Pons (tissue), 1 donor: ENCODE measurements around the gene SMC3.
"Not testable (repeated sequence)": the region's sequence is repeated elsewhere in the genome, so short reads cannot be mapped to it uniquely, and the experiment has no call there.

Experiments
- DNase-seq: peaks from one replicate; pipeline ENCODE4 v3.0.0-alpha.2; 2016; ENCODE audit warnings: low spot score

The SMC3 gene

GRCh38 chr10:110584006-110584405 lies 16.5 kb downstream of the SMC3 start:
- no peak for DNase-seq

- no peak for DNase-seq
Observed at GRCh38 chr10:110591760-110592159, 24.3 kb downstream of the SMC3 start.

DNA sequence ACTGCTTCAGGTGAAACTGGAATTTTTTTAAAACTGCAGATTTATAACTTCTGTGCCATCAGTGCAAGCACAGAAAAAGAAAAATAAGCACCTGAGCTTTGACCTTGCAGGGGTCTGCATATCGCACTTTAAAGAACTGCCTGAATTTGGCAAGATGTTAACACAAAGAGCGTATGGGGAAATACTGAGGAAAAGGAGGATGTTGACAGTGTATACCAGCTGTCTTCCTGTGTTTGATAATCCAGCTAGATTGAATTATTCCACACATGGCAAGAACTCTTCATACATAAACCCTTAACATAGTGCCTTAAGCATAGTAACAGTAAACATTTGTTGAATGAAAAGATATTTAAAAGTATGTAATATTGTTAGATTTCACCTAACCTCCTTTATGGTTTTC lies 30.0 kb downstream of the SMC3 start:
- DNase-seq: no peak

GRCh38 chr10:110600487-110601101 lies 33.1 kb downstream of the SMC3 start:
- DNase-seq: peak; percentile 73

DNA sequence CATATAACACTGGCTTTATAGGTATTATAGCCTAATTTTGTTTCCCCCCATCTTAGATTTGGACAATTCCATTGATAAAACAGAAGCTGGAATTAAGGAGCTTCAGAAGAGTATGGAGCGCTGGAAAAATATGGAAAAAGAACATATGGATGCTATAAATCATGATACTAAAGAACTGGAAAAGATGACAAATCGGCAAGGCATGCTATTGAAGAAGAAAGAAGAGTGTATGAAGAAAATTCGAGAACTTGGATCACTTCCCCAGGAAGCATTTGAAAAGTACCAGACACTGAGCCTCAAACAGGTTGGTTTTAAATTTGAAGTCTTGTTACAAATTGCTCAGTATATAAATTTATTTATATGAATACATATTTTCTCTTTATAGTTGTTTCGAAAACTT lies 34.1 kb downstream of the SMC3 start:
- DNase-seq: no peak

DNA sequence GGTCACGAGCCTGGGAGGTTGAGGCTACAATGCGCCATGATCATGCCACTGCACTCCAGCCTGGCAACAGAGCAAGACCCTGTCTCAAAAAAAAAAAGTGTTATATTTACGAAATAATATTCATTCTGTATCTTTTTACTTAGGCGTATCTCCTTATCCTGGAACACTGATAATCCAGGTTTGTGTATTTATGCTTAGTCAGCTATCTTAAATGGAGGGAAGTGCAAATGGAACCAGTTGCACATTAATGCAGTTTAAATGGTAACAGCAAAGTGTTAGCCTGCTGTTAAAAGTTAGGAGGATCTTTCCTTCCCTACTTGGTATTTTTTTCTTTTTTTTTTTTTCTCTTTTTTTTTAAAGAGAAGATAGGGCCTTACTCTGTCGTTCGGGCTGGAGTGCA lies 40.6 kb downstream of the SMC3 start:
- DNase-seq: no peak

DNA sequence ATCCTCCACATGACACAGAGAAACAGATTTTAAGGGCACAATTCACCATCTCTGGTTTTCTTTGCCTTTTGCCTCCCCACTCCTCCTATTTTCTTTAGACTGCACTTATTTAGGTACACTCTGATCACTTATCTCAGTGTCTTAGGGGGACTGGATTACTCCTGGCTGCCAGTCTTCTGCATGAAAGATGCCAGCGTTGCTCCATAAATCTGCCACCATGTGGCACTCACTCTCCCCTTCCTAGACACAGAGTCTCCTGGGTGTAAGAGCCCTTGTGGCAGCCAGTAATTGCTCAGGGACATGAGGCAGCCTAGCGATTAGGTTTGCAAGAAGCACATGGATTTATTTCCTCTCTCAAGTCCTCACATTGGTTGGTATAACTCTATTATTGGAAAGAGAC lies 42.1 kb downstream of the SMC3 start:
- DNase-seq: no peak

- DNase-seq: peak; percentile 51
Observed at GRCh38 chr10:110610308-110610774, 42.8 kb downstream of the SMC3 start.

DNA sequence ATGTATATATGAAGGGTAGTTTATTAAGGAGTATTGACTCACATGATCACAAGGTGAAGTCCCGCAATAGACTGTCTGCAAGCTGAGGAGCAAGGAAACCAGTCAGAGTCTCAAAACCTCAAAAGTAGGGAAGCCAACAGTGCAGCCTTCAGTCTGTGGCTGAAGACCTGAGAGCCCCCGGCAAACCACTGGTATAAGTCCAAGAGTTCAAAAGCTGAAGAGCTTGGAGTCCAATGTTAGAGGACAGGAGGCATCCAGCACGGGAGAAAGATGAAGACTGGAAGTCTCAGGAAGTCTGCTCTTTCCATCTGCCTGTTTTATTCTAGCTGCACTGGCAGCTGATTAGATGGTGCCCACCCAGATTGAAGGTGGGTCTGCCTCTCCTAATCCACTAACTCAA lies 43.3 kb downstream of the SMC3 start:
- DNase-seq: not testable (repeated sequence)

GRCh38 chr10:110612087-110612486 lies 44.6 kb downstream of the SMC3 start:
- no peak for DNase-seq

DNA sequence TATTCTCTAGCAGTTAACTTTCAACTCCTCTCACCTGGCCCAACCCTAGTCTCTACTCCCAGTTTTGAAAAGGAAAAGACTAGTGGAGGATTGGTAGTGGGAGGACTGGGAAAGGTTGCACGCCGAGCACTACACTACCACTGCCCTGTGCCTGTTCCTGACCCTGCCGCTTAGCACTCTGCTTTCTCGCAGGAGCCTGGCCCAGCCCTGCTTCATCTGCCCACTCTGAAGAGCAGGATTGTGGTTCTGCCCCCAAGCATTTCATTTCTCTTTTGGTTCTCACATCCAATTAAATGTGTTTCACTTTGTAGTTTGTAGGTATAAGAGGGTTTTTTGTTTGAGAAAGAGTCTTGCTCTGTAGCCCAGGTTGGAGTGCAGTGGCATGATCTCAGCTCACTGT lies 45.1 kb downstream of the SMC3 start:
- DNase-seq: no peak

DNA sequence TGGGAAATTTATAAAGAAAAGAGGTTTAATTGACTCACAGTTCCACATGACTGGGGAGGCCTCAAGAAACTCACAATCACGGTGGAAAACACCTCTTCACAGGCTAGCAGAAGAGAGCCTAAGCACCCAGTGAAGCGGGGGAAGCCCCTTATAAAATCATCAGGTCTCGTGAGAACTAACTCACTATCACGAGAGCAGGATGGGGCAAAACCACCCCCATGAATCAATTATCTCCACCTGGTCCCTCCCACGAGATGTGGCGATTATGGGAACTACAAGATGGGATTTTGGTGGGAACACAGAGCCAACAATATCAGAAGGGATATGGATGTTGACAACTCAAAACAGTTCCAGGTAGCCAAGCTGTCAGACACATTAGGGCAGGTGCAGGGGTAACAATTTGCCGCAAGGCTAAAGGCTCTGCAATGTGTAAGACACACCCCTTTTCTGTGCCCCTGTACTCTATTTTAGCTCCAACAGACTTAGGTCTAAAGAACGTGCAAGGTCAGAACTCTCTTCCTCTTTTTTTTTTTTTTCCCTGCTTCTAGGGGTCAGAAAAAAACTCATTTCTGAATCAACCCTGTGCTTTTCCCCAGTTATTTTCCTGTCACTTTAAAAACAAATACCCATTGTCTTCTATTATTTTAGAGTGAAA lies 46.0 kb downstream of the SMC3 start:
- no peak for DNase-seq

DNA sequence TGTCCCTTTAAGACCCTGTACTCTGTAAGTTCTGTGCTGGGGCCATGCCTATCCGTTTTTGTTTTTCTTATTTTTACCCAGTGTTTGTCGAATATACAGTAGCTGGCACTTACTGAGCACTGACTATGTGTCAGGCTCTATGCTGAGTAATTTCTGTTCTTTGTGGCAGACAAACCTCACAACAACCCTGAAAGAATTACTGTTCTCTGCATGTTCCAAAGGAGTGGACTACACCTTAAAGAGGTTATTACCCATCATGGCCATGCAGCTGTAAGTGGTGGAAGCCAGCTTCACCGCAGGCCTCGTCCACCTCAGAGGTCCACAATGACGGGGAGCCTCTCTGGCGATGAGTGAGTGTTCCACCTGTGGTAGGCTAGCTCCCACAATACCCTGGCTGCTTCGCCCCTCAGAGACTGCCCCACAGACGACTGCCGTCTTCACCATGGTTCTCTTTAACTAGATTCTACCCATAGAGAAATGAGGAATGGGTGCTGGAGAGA lies 46.6 kb downstream of the SMC3 start:
- no peak for DNase-seq

DNA sequence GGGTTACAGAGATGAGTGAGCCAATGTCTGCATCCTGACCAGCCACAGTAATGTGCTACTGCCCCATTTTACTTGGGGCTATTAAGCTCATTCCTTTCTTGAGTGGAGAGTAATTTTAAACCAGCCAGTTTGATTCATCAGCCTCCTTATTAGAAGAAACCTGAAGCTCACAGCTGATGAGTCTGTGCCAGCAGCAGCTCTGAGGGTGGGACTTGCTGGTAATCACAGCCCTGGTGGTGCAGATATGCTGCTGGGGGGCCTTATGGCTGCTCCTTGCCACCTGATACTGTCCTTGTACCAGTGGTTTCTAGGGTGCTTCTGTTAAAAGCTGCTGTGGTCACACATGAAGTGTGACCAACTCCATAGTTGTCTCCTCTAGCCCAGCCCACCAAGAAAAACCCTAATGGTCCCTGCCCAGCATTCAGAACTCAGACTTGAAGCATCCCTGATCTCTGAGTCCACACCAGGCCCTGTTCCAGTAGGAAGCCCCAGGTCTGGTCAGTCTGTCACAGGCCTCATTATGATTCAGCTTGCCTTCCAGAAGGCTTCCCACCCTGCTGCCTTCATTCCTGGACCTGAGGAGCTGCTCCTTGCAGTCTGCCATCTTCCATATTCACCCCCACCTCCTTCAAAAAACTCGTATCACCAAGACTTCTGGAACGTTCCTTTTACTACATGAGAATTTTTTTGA lies 47.7 kb downstream of the SMC3 start:
- DNase-seq: no peak

- no peak for DNase-seq
Observed at GRCh38 chr10:110616493-110617033, 49.1 kb downstream of the SMC3 start.

DNA sequence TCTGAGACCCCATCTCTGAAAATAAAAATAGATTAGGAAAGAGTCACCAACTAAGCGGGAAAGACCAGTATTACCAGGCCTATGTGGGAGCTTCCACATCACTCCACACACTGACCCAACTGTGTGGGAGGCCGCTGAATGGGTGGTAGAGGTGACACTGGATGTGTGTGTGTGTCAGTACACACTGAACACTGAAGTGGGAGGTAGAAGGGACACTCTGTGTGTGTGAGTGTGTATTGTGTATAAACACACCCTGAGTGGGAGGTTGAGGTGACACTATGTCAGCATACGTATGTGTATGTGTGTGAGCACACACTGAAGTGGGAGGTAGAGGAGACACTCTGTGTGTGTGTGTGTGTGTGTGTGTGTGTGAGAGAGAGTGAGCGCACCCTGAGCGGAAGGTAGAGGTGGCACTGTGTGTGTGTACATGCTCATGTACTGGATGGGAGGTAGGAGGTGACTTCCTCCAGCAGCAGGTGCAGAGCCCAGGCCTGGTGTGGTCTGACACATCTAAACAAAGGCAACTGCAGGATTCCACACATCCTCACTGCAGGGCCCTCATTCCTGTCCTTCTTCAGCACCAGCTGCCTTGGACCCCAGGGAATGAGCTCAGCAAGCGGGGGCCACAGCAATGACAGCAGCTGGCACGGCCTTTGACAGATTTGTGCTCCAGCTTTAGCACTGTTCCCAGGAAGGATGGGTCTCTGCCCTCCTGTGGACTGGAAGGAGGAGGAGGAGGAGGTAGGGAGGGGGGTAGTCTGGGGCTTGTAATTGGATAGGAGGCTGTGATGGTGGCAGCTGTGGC lies 50.1 kb downstream of the SMC3 start:
- DNase-seq: no peak

DNA sequence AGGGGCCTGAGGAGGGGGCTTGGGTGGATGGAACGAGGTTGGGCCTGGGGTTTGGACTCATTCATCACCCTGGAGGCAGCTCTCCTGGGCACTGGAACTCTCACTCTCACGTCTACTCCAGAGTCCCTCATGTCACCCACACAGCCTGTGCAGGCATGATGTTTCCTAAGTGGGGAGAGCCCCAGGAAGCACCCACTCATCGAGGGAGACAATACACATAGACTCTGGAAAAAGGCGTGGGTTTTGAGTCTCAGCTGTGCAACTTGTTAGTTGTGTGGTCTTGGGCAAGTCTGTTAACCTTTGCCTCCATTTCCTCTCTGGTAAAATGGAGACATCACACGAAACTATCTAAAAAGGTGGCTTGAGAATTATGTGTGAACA lies 50.7 kb downstream of the SMC3 start:
- DNase-seq: no peak

- DNase-seq: no peak
Observed at GRCh38 chr10:110619514-110620397, 52.3 kb downstream of the SMC3 start.

DNA sequence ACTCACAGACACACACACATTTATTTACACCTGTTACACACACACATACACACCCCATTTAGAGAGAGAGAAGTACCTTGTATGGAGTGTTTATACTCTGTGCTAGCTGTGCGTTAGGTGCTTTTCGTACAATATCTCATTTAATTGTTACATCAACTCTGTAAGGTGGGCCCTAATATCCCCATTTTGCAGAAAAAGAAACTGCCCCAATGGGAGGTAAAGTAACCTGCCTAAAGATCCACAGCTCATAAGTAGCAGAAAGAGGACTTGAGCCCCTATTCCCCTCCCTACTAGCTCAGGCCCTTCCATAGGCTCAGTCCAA lies 52.9 kb downstream of the SMC3 start:
- DNase-seq: no peak

DNA sequence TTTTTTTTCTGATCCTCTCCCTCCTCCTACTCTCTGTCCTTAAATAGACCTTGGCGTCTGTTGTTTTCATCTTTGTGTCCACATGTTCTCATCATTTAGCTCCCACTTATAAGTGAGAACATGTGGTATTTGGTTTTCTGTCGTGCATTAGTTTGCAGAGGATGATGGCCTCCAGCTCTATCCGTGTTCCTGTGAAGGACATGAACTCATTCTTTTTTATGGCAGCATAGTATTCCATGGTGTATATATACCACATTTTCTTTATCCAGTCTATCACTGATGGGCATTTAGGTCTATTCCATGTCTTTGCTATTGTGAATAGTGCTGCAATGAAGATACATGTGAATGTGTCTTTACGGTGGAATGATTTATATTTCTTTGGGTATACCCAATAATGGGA lies 55.8 kb downstream of the SMC3 start:
- DNase-seq: not testable (repeated sequence)

DNA sequence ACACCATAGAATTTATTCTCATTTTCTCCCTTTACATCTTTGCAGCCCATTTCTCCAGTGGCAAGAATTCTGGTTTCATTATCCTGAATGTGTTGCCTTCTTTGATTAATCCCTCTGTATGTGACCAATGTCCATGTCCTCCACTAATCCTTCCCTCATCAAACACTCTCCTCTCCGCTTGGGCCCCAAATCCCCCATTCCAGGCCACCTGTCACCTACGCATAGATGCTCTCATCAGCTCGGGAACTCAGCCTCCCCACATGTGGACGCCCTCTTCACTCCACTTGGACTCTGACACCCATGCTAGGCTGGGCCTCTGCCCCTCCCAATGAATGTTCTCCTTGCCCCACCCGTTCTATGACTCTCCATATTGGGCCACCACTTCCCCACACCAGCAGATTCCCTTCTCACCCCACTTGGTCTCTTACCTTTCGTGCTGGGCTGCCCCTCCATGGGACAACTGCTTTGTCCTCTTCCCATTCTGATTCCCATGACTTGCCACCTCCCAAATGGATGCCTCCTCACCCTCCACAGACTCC lies 57.9 kb downstream of the SMC3 start:
- DNase-seq: no peak
